ENCODE measurements around the gene CDH11. TPM values are rescaled to one million over a fixed set of nuclear protein-coding genes. Genes with fewer than 3 reads are reported as not detected.

Gene CDH11
- polyA plus RNA-seq, 1 donor (not counting 4 experiments of a cell fraction or from before 2014, with no cell fraction given): 36.8 TPM

- no peak for DNase-seq (ENCODE audit: low read depth, low spot score)
- TF ChIP-seq, protein P1, sequence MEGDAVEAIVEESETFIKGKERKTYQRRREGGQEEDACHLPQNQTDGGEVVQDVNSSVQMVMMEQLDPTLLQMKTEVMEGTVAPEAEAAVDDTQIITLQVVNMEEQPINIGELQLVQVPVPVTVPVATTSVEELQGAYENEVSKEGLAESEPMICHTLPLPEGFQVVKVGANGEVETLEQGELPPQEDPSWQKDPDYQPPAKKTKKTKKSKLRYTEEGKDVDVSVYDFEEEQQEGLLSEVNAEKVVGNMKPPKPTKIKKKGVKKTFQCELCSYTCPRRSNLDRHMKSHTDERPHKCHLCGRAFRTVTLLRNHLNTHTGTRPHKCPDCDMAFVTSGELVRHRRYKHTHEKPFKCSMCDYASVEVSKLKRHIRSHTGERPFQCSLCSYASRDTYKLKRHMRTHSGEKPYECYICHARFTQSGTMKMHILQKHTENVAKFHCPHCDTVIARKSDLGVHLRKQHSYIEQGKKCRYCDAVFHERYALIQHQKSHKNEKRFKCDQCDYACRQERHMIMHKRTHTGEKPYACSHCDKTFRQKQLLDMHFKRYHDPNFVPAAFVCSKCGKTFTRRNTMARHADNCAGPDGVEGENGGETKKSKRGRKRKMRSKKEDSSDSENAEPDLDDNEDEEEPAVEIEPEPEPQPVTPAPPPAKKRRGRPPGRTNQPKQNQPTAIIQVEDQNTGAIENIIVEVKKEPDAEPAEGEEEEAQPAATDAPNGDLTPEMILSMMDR (optimal IDR thresholded peaks at IDR 0.05 in 1 of 3, IDR thresholded peaks at IDR 0.05 in 1 of 3, conservative IDR thresholded peaks at IDR 0.05 in 1 of 3; ENCODE audit: extremely low read depth in 1 of 3, insufficient read depth in 2 of 3, low read length in 3 of 3): no peak
- no peak for TF ChIP-seq EZH2 (IDR thresholded peaks at IDR 0.05; ENCODE audit: low read length)
- Histone ChIP-seq H3K79me2 (ENCODE audit: control insufficient read depth, insufficient read depth, low read length) (peaks cover 10% of the 10 kb centered on the region), H3K9me1 (ENCODE audit: control insufficient read depth, extremely low read depth, insufficient read depth, low read length) (no peaks in the 10 kb centered on the region), H3K4me2 (ENCODE audit: control insufficient read depth, extremely low read depth, insufficient read depth, low read depth, low read length) (no peak overlapping the region), H3K36me3 (ENCODE audit: control insufficient read depth in 2 of 2, extremely low read depth in 1 of 2, insufficient read depth in 2 of 2, low read length in 2 of 2) (no peaks in the 10 kb centered on the region), H4K20me1 (ENCODE audit: control insufficient read depth, extremely low read depth, insufficient read depth, low read length) (no peaks in the 10 kb centered on the region), H3K27me3 (ENCODE audit: control insufficient read depth, extremely low read depth, insufficient read depth, low read length) (no peaks in the 10 kb centered on the region), H3K9ac (ENCODE audit: control insufficient read depth, extremely low read depth, insufficient read depth, low read length) (no peak overlapping the region), H3K4me3 (ENCODE audit: control insufficient read depth in 2 of 3, extremely low read depth in 1 of 3, insufficient read depth in 2 of 3, low read depth in 1 of 3, low read length in 3 of 3) (no peak overlapping the region), H2AFZ (ENCODE audit: control insufficient read depth, low read length) (no peak overlapping the region), H3K27ac (ENCODE audit: control insufficient read depth, insufficient read depth, low read length) (no peak overlapping the region), H3K9me3 (ENCODE audit: control insufficient read depth, low read depth, low read length) (no peaks in the 10 kb centered on the region), H3K4me1 (ENCODE audit: control insufficient read depth, extremely low read depth, insufficient read depth, low read length) (no peaks in the 10 kb centered on the region)
- no peak for FAIRE-seq
- dilution Hi-C loops (cut with MboI; ENCODE audit: extremely low pct_ligation_motif_present, low sequenced_read_pairs): no loop called here
Observed at GRCh38 chr16:65044026-65044425, 77.8 kb downstream of the CDH11 start.

GRCh38 chr16:65042438-65043365, 79.2 kb downstream of the CDH11 start:
- no peak overlapping the region for H2AFZ ChIP-seq (ENCODE audit: control insufficient read depth, low read length)

More at GRCh38 chr16:65042438-65043365, 79.2 kb downstream of the CDH11 start:
- Histone ChIP-seq H3K9me1 (ENCODE audit: control insufficient read depth, extremely low read depth, insufficient read depth, low read length) (no peaks in the 10 kb centered on the region), H3K9me3 (ENCODE audit: control insufficient read depth, low read depth, low read length) (no peaks in the 10 kb centered on the region), H4K20me1 (ENCODE audit: control insufficient read depth, extremely low read depth, insufficient read depth, low read length) (no peaks in the 10 kb centered on the region), H3K4me1 (ENCODE audit: control insufficient read depth, extremely low read depth, insufficient read depth, low read length) (no peaks in the 10 kb centered on the region), H3K27ac (ENCODE audit: control insufficient read depth, insufficient read depth, low read length) (no peak overlapping the region), H3K9ac (ENCODE audit: control insufficient read depth, extremely low read depth, insufficient read depth, low read length) (no peak overlapping the region), H3K4me3 (ENCODE audit: control insufficient read depth in 2 of 3, extremely low read depth in 1 of 3, insufficient read depth in 2 of 3, low read depth in 1 of 3, low read length in 3 of 3) (no peak overlapping the region), H3K79me2 (ENCODE audit: control insufficient read depth, insufficient read depth, low read length) (peaks cover 12% of the 10 kb centered on the region), H3K36me3 (ENCODE audit: control insufficient read depth in 2 of 2, extremely low read depth in 1 of 2, insufficient read depth in 2 of 2, low read length in 2 of 2) (no peaks in the 10 kb centered on the region), H3K27me3 (ENCODE audit: control insufficient read depth, extremely low read depth, insufficient read depth, low read length) (no peaks in the 10 kb centered on the region), H3K4me2 (ENCODE audit: control insufficient read depth, extremely low read depth, insufficient read depth, low read depth, low read length) (no peak overlapping the region)
- dilution Hi-C loops (cut with MboI; ENCODE audit: extremely low pct_ligation_motif_present, low sequenced_read_pairs): no loop called here
- no peak for TF ChIP-seq EZH2 (IDR thresholded peaks at IDR 0.05; ENCODE audit: low read length)
- no peak for DNase-seq (ENCODE audit: low read depth, low spot score)
- FAIRE-seq: no peak
